Caco-2 (cell line): ENCODE data around the gene FBXL7. TPM values are rescaled to one million over a fixed set of nuclear protein-coding genes. Genes with fewer than 3 reads are reported as not detected.

Experiments used
- BruUV-seq: library from RNA; stranded (reverse); fragments of 400-500 nt; replicated peaks from 2 replicates; lab custom pipeline; 2021; lab: Mats Ljungman, UMichigan
- CTCF ChIA-PET: fragments of 300-600 bp; sonication (Branson Sonifier 250); formaldehyde crosslinking; loops from one replicate; lab custom pipeline; 2022; ENCODE audit warnings: antibody characterized with exemption; lab: Charles Lee
- POLR2A ChIA-PET: fragments of 300-600 bp; sonication (Branson Sonifier 250); formaldehyde crosslinking; loops from one replicate; lab custom pipeline; 2022; ENCODE audit warnings: antibody characterized with exemption; lab: Charles Lee
- DNase-seq, 2 experiments: peaks; one replicate each; pipeline versions ENCODE4 v3.0.0 to v3.0.0-alpha.2; 2020 to 2022
- H3K27me3 ChIP-seq: replicated peaks from 2 replicates; pipeline ENCODE4 v1.6.0; 2011; ENCODE audit warnings: low read length; ENCODE audit not compliant: control insufficient read depth, insufficient read depth
- H3K36me3 ChIP-seq: 2 replicates; pipeline ENCODE4 v1.5.1; 2011; ENCODE audit warnings: low read length; ENCODE audit not compliant: control insufficient read depth, insufficient read depth
- H3K4me1 ChIP-seq: fragments of 250-450 bp; sonication (Bioruptor Pico); 2 replicates; pipeline ENCODE4 v1.5.1; 2020; ENCODE audit warnings: mild to moderate bottlenecking
- H3K4me3 ChIP-seq: 2 replicates; pipeline ENCODE4 v1.5.1; 2011; ENCODE audit warnings: low read depth, mild to moderate bottlenecking, control low read depth, low read length
- H3K9me3 ChIP-seq: fragments of 250-450 bp; sonication (Bioruptor Pico); 2 replicates; pipeline ENCODE4 v1.5.1; 2020; ENCODE audit warnings: mild to moderate bottlenecking, moderate library complexity
- H3K27ac Mint-ChIP-seq: one replicate; pipeline ENCODE4 v1.8.0; 2022; ENCODE audit warnings: mixed read lengths; ENCODE audit not compliant: unreplicated experiment
- H3K27me3 Mint-ChIP-seq: one replicate; pipeline ENCODE4 v1.8.0; 2022; ENCODE audit warnings: mixed read lengths; ENCODE audit not compliant: insufficient read depth, unreplicated experiment
- H3K36me3 Mint-ChIP-seq: one replicate; pipeline ENCODE4 v1.8.0; 2022; ENCODE audit warnings: mild to moderate bottlenecking, mixed read lengths; ENCODE audit not compliant: insufficient read depth, unreplicated experiment
- H3K4me1 Mint-ChIP-seq: one replicate; pipeline ENCODE4 v1.8.0; 2022; ENCODE audit warnings: low read depth, mixed read lengths; ENCODE audit not compliant: unreplicated experiment
- H3K4me3 Mint-ChIP-seq: one replicate; pipeline ENCODE4 v1.8.0; 2022; ENCODE audit warnings: mild to moderate bottlenecking, moderate library complexity, mixed read lengths; ENCODE audit not compliant: unreplicated experiment
- H3K9me3 Mint-ChIP-seq: one replicate; pipeline ENCODE4 v1.8.0; 2022; ENCODE audit warnings: mixed read lengths; ENCODE audit not compliant: unreplicated experiment
- intact Hi-C: fragments of 100-400 bp; cut with micrococcal nuclease; formaldehyde crosslinking; loops from one replicate; pipeline ENCODE4 v1.10.0; 2022; ENCODE audit not compliant: unreplicated experiment
- total RNA-seq: library from RNA; stranded (reverse); gene quantifications from 2 replicates; pipeline ENCODE4 v1.2.3, GENCODE V29; 2022
- TF ChIP-seq, protein P1 (sequence below), 2 experiments: fragments of 200-600 bp in 1 of 2; IDR thresholded peaks; 1 replicate in 1 of 2; 2 replicates in 1 of 2; pipeline versions ENCODE4 v1.5.1 to v1.8.0; 2011 to 2022; ENCODE audit warnings: antibody characterized with exemption in 1 of 2, control low read depth in 1 of 2, inconsistent platforms in 1 of 2, low read depth in 1 of 2, low read length in 1 of 2, mild to moderate bottlenecking in 1 of 2, moderate library complexity in 1 of 2; ENCODE audit not compliant: insufficient read depth in 1 of 2, severe bottlenecking in 1 of 2, unreplicated experiment in 1 of 2

Gene FBXL7
- total RNA-seq, 1 experiment from 2014 or later, result not detected

GRCh38 chr5:15806613-15807012 is 306.6 kb downstream of the FBXL7 start:
- Histone ChIP-seq H3K27me3 (no peaks in the 10 kb centered on the region), H3K36me3 (no peaks in the 10 kb centered on the region), H3K9me3 (peaks cover 13% of the 10 kb centered on the region), H3K4me3 (no peak overlapping the region), H3K4me1 (no peaks in the 10 kb centered on the region)
- Mint-ChIP-seq H3K4me1 (no peaks in the 10 kb centered on the region), H3K4me3 (no peak overlapping the region), H3K27me3 (no peaks in the 10 kb centered on the region), H3K36me3 (no peaks in the 10 kb centered on the region), H3K27ac (no peak overlapping the region), H3K9me3 (peaks cover 25% of the 10 kb centered on the region)
- intact Hi-C loops, result no loop called here
- TF ChIP-seq, protein P1, sequence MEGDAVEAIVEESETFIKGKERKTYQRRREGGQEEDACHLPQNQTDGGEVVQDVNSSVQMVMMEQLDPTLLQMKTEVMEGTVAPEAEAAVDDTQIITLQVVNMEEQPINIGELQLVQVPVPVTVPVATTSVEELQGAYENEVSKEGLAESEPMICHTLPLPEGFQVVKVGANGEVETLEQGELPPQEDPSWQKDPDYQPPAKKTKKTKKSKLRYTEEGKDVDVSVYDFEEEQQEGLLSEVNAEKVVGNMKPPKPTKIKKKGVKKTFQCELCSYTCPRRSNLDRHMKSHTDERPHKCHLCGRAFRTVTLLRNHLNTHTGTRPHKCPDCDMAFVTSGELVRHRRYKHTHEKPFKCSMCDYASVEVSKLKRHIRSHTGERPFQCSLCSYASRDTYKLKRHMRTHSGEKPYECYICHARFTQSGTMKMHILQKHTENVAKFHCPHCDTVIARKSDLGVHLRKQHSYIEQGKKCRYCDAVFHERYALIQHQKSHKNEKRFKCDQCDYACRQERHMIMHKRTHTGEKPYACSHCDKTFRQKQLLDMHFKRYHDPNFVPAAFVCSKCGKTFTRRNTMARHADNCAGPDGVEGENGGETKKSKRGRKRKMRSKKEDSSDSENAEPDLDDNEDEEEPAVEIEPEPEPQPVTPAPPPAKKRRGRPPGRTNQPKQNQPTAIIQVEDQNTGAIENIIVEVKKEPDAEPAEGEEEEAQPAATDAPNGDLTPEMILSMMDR (IDR thresholded peaks at IDR 0.05; ENCODE audit: insufficient read depth in 1 of 2, low read depth in 1 of 2, low read length in 1 of 2, severe bottlenecking in 1 of 2, unreplicated experiment in 1 of 2), result no peak
- DNase-seq, result no peak
- no TSS peak for BruUV-seq
- CTCF ChIA-PET, result no interaction called here
- POLR2A ChIA-PET, result no interaction called here

- no peak for DNase-seq
- TF ChIP-seq, protein P1 (IDR thresholded peaks at IDR 0.05; ENCODE audit: insufficient read depth in 1 of 2, low read depth in 1 of 2, low read length in 1 of 2, severe bottlenecking in 1 of 2, unreplicated experiment in 1 of 2), result no peak
- ChIA-PET CTCF (no interaction called here), POLR2A (no interaction called here)
- Histone ChIP-seq H3K27me3 (no peaks in the 10 kb centered on the region), H3K4me1 (no peaks in the 10 kb centered on the region), H3K9me3 (peaks cover 13% of the 10 kb centered on the region), H3K4me3 (no peak overlapping the region), H3K36me3 (no peaks in the 10 kb centered on the region)
- no peaks in the 10 kb centered on the region for H3K4me1 Mint-ChIP-seq
- no peak overlapping the region for H3K27ac Mint-ChIP-seq
- no peaks in the 10 kb centered on the region for H3K36me3 Mint-ChIP-seq
- no TSS peak for BruUV-seq
- H3K4me3 Mint-ChIP-seq, result no peak overlapping the region
- intact Hi-C loops, result no loop called here
- no peaks in the 10 kb centered on the region for H3K27me3 Mint-ChIP-seq
- peaks cover 19% of the 10 kb centered on the region for H3K9me3 Mint-ChIP-seq
Measured at GRCh38 chr5:15807248-15807647, 307.3 kb downstream of the FBXL7 start.

DNA sequence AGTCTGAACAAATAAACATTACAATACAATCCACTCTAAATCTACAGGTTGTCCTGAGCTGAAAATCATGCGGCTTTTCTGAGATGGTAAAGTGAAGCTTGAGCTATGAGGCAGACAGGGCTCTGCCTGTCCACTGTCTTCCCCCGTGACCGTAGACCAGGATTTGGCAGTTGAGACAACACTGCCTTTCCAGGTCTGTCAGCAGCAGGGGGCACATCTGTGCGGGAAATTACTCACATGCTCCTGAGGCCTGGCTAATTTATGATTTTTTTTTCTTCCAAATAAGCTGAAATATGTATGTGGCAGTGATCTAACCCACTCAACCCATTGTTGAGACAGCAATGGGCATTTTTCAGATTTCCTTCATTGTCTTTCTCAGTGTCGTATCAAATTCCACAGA is 307.9 kb downstream of the FBXL7 start:
- H3K9me3 ChIP-seq, result peaks cover 13% of the 10 kb centered on the region
- TF ChIP-seq, protein P1 (IDR thresholded peaks at IDR 0.05; ENCODE audit: insufficient read depth in 1 of 2, low read depth in 1 of 2, low read length in 1 of 2, severe bottlenecking in 1 of 2, unreplicated experiment in 1 of 2), result no peak
- no peaks in the 10 kb centered on the region for H3K27me3 ChIP-seq
- Mint-ChIP-seq H3K27ac (no peak overlapping the region), H3K9me3 (peaks cover 13% of the 10 kb centered on the region), H3K27me3 (no peaks in the 10 kb centered on the region), H3K4me1 (no peaks in the 10 kb centered on the region), H3K36me3 (no peaks in the 10 kb centered on the region), H3K4me3 (no peak overlapping the region)
- H3K36me3 ChIP-seq, result no peaks in the 10 kb centered on the region
- no peak overlapping the region for H3K4me3 ChIP-seq
- ChIA-PET POLR2A (no interaction called here), CTCF (no interaction called here)
- H3K4me1 ChIP-seq, result no peaks in the 10 kb centered on the region
- intact Hi-C loops, result no loop called here
- no peak for DNase-seq
- BruUV-seq, result no TSS peak
